Measurements from ENCODE around the gene RING1. TPM values are rescaled to one million over a fixed set of nuclear protein-coding genes. Genes with fewer than 3 reads are reported as not detected.

Gene RING1
- total and polyA plus RNA-seq, 8 donors: 37.4 to 70.6 (median 55.4) TPM

- peaks cover 36 to 72% of the 10 kb centered on the region in 2 donors for H3K4me1 ChIP-seq
- TF ChIP-seq CTCF (IDR thresholded peaks at IDR 0.05): no peak
- DNase-seq (no peak), ATAC-seq (no peak)
- H3K36me3 ChIP-seq: peaks cover 0 to 26% of the 10 kb centered on the region in 2 donors
- no peaks in the 10 kb centered on the region for H3K9me3 ChIP-seq
- no peak overlapping the region for H3K27ac ChIP-seq
- no peaks in the 10 kb centered on the region for H3K27me3 ChIP-seq
- H3K4me3 ChIP-seq: peak overlapping the region in 1 of 2 donors; percentile 63
- intact Hi-C loops (cut with DNase I): no loop called here
Measured at GRCh38 chr6:33203443-33204164, 4.7 kb upstream of the RING1 start.

GRCh38 chr6:33204165-33204414 lies 4.2 kb upstream of the RING1 start:
- Histone ChIP-seq H3K4me3 (peak overlapping the region in 1 of 2 donors; percentile 63), H3K27me3 (no peaks in the 10 kb centered on the region), H3K27ac (no peak overlapping the region), H3K4me1 (peaks cover 37 to 72% of the 10 kb centered on the region in 2 donors), H3K36me3 (peaks cover 0 to 26% of the 10 kb centered on the region in 2 donors), H3K9me3 (no peaks in the 10 kb centered on the region)
- DNase-seq: no peak
- TF ChIP-seq CTCF (IDR thresholded peaks at IDR 0.05): no peak
- ATAC-seq: no peak
- intact Hi-C loops (cut with DNase I): no loop called here

DNA sequence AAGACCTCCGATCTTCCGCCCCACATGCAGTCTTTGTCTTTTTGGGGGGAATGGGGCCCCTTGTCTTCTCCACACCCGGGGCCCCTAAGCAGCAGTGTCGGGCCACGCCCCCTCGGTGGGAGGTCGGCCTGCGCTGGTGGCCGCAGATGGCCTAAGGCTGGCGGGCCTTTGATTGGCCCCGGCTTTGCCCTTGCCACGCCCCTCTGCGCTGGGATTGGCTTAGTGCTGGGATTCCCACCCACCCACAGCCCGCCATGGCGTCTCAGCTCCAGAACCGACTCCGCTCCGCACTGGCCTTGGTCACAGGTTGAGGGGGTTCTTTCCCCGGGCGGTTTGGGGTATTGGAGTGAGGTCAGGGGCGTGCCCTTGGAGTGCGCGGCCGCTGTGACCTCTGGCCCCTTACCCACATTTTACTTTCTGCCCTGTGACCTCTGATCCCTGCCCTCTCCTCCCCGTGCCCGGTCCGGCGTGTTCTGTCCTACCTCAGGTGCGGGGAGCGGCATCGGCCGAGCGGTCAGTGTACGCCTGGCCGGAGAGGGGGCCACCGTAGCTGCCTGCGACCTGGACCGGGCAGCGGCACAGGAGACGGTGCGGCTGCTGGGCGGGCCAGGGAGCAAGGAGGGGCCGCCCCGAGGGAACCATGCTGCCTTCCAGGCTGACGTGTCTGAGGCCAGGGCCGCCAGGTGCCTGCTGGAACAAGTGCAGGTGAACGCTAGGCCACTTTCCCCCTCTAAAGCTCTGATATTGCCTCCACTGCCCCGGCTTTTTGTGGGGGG lies 3.7 kb upstream of the RING1 start, which contains the start of gene HSD17B8:
Gene HSD17B8, plus strand, starts transcription at position 241 of the 776 bp plus-strand sequence. Its CDS starts 14 bp downstream, at position 255.
- H3K4me1 ChIP-seq: peaks cover 32 to 72% of the 10 kb centered on the region in 2 donors
- peak; percentile 74 for ATAC-seq
- H3K36me3 ChIP-seq: peaks cover 0 to 28% of the 10 kb centered on the region in 2 donors
- no peaks in the 10 kb centered on the region for H3K9me3 ChIP-seq
- peak; percentile 87 to 97 (median 96) for DNase-seq
- no peak for TF ChIP-seq CTCF (IDR thresholded peaks at IDR 0.05)
- intact Hi-C loops (cut with DNase I): no loop called here
- no peaks in the 10 kb centered on the region for H3K27me3 ChIP-seq
- peak within 1 kb of the TSS; percentile 44 to 68 for H3K27ac ChIP-seq
- peak within 1 kb of the TSS; percentile 62 to 63 for H3K4me3 ChIP-seq

- Histone ChIP-seq H3K27me3 (no peaks in the 10 kb centered on the region), H3K36me3 (peaks cover 0 to 36% of the 10 kb centered on the region in 2 donors), H3K4me3 (peak overlapping the region; percentile 62 to 63), H3K27ac (peak overlapping the region; percentile 44 to 68), H3K4me1 (peaks cover 32 to 74% of the 10 kb centered on the region in 2 donors), H3K9me3 (no peaks in the 10 kb centered on the region)
- intact Hi-C loops (cut with DNase I): no loop called here
- no peak for DNase-seq
- no peak for TF ChIP-seq CTCF (IDR thresholded peaks at IDR 0.05)
- peak; percentile 4 for ATAC-seq
Measured at GRCh38 chr6:33205191-33206026, 2.9 kb upstream of the RING1 start.

Data from left lung (tissue), 10 donors.